Hepatocyte (in vitro differentiated cells): ENCODE results near the gene INHBC. TPM values are rescaled to one million over a fixed set of nuclear protein-coding genes. Genes with fewer than 3 reads are reported as not detected.
A peak's percentile ranks its signal among the peaks of the same experiment; 100 is the strongest.

Experiments used
- DNase-seq: peaks from one replicate; pipeline ENCODE4 v3.0.0-alpha.2; 2016; ENCODE audit warnings: low spot score
- H2AFZ ChIP-seq: fragments of 200-600 bp; sonication (generic); 2 replicates; pipeline ENCODE4 v1.6.0; 2016; ENCODE audit warnings: antibody characterized with exemption, mild to moderate bottlenecking
- H3K27ac ChIP-seq: fragments of 200-600 bp; sonication (generic); 2 replicates; pipeline ENCODE4 v1.5.1; 2016; ENCODE audit warnings: mild to moderate bottlenecking
- H3K27me3 ChIP-seq: fragments of 200-600 bp; sonication (generic); 2 replicates; pipeline ENCODE4 v1.6.1; 2016
- H3K36me3 ChIP-seq: fragments of 200-600 bp; sonication (generic); replicated peaks from 2 replicates; pipeline ENCODE4 v1.5.1; 2016; ENCODE audit warnings: low read depth; ENCODE audit not compliant: insufficient read depth
- H3K4me1 ChIP-seq: fragments of 200-600 bp; sonication (generic); 2 replicates; pipeline ENCODE4 v1.5.1; 2016; ENCODE audit warnings: mild to moderate bottlenecking, moderate library complexity; ENCODE audit not compliant: insufficient read depth
- H3K4me2 ChIP-seq: fragments of 200-600 bp; sonication (generic); 2 replicates; pipeline ENCODE4 v1.6.0; 2016
- H3K4me3 ChIP-seq: fragments of 200-600 bp; sonication (generic); 2 replicates; pipeline ENCODE4 v1.5.1; 2016; ENCODE audit warnings: mild to moderate bottlenecking
- H3K79me2 ChIP-seq: fragments of 200-600 bp; sonication (generic); 2 replicates; pipeline ENCODE4 v1.6.0; 2017; ENCODE audit warnings: mild to moderate bottlenecking
- H3K9me2 ChIP-seq: fragments of 200-600 bp; sonication (generic); replicated peaks from 2 replicates; pipeline ENCODE4 v1.6.0; 2017; ENCODE audit warnings: mild to moderate bottlenecking; ENCODE audit not compliant: insufficient read depth
- H3K9me3 ChIP-seq: fragments of 200-600 bp; sonication (generic); 2 replicates; pipeline ENCODE4 v1.5.1; 2016; ENCODE audit warnings: low read depth, mild to moderate bottlenecking
- H4K20me1 ChIP-seq: fragments of 200-600 bp; sonication (generic); 2 replicates; pipeline ENCODE4 v1.6.0; 2016; ENCODE audit warnings: mild to moderate bottlenecking; ENCODE audit not compliant: insufficient read depth, poor library complexity, severe bottlenecking
- CTCF ChIP-seq: fragments of 200-600 bp; sonication (generic); IDR thresholded peaks from 2 replicates; pipeline ENCODE4 v1.5.1; 2016; ENCODE audit warnings: antibody characterized with exemption, mild to moderate bottlenecking; ENCODE audit not compliant: poor library complexity
- EZH2 ChIP-seq: fragments of 200-600 bp; sonication (generic); IDR thresholded peaks from 2 replicates; pipeline ENCODE4 v1.6.1; 2016; ENCODE audit warnings: antibody characterized with exemption, mild to moderate bottlenecking, borderline replicate concordance
- EZH2phosphoT487 ChIP-seq: fragments of 200-600 bp; sonication (generic); IDR thresholded peaks from one replicate; pipeline ENCODE4 v1.6.1; 2018; ENCODE audit warnings: antibody characterized with exemption, mild to moderate bottlenecking, low read depth, moderate library complexity; ENCODE audit not compliant: unreplicated experiment, severe bottlenecking
- WGBS: methylation state at CpG from one replicate; pipeline ENCODE4 v1.1.6; 2016; ENCODE audit warnings: low lambda C conversion rate; ENCODE audit errors: missing lambda C conversion rate; 5-methylcytosine and 5-hydroxymethylcytosine counted together
- polyA plus RNA-seq: library from polyadenylated mRNA; unstranded; fragments of >200 nt; fragmentation: Nextera tagmentation; extraction: Ambion mirVana; gene quantifications from 2 replicates; pipeline ENCODE4 v1.2.1, GENCODE V29; 2016
- total RNA-seq: library from RNA; depleted of rRNA; stranded (reverse); fragments of >200 nt; gene quantifications from 2 replicates; pipeline ENCODE4 v1.2.3, GENCODE V29; 2014

Gene INHBC
- total and polyA plus RNA-seq, 2 experiments from 2014 or later = 1.8 to 3.4 TPM

DNA sequence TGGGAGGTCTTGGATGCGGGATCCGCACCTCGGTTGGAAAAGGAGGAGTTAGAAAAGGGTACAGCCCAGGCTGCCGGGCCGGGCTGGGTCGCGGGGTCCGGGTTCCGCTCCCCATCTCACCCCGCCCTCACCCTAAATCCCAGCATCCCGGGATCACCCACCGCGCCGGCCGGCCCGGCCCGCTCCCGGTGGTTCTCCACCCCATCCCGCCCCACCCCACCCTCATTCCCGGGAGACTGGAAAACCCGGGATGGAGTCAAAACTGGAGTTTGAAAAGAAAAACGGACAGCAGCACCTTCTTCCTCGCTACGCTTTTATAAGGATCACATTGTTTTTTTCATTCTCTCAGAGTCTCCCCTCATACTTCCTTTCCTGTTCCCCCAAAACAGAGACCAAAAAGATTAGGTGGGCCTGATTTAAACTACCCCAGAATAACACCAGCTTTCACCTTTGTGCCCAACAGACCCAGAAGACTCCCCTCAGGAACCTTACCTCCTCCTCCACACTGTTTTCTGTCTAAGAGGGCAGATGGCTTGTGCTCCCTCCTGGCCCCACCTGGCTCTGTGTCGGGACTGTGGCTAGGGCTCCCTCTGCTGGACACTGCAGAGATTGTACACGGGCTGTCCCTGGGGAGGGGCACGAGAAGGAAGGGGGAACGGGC, 27.8 kb downstream of the INHBC start:
- WGBS = 0% methylated on average over 28 of the region's 28 CpGs
- Histone ChIP-seq H3K9me3 (no peaks in the 10 kb centered on the region), H3K4me3 (peak overlapping the region; percentile 41), H3K27ac (peak overlapping the region; percentile 90), H3K4me1 (peaks cover 6% of the 10 kb centered on the region), H3K4me2 (peak overlapping the region; percentile 86), H4K20me1 (no peaks in the 10 kb centered on the region), H3K36me3 (no peaks in the 10 kb centered on the region), H3K27me3 (no peaks in the 10 kb centered on the region), H2AFZ (peak overlapping the region; percentile 69), H3K79me2 (no peaks in the 10 kb centered on the region), H3K9me2 (no peaks in the 10 kb centered on the region)
- TF ChIP-seq EZH2 (no peak), CTCF (peak; percentile 98)
- DNase-seq = peak; percentile 93

DNA sequence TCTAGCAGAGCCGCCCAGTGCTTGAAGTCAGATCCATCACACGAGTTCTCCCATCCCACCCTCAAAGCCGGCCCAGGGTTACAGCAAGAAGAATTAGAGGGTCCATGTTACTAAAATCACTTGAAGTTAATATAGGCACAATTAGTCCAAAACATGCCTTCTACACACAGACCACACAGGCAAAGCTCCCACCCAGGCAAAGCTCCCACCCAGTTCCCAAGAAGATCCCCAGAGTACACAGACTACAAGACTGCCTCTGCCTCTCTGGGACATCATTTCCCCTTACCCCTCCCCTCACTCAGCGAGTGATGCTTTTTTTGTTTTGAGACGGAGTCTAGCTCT, 28.3 kb downstream of the INHBC start:
- H3K4me1 ChIP-seq = peaks cover 6% of the 10 kb centered on the region
- H3K79me2 ChIP-seq = no peaks in the 10 kb centered on the region
- no peak for DNase-seq
- peak overlapping the region; percentile 86 for H3K4me2 ChIP-seq
- no peak for TF ChIP-seq EZH2phosphoT487
- TF ChIP-seq EZH2 = no peak
- no peak overlapping the region for H3K4me3 ChIP-seq
- H2AFZ ChIP-seq = no peak overlapping the region
- no peaks in the 10 kb centered on the region for H3K9me2 ChIP-seq
- no peaks in the 10 kb centered on the region for H3K36me3 ChIP-seq
- H3K9me3 ChIP-seq = no peaks in the 10 kb centered on the region
- H3K27ac ChIP-seq = no peak overlapping the region
- H4K20me1 ChIP-seq = no peaks in the 10 kb centered on the region
- WGBS = 28% methylated on average over 5 of the region's 5 CpGs
- H3K27me3 ChIP-seq = peaks cover 3% of the 10 kb centered on the region

GRCh38 chr12:57464569-57464968, 30.0 kb downstream of the INHBC start:
- Histone ChIP-seq H3K36me3 (no peaks in the 10 kb centered on the region), H4K20me1 (no peaks in the 10 kb centered on the region), H3K9me3 (no peaks in the 10 kb centered on the region), H3K9me2 (no peaks in the 10 kb centered on the region), H3K4me1 (no peaks in the 10 kb centered on the region), H3K4me2 (no peak overlapping the region), H2AFZ (no peak overlapping the region), H3K27me3 (peaks cover 5% of the 10 kb centered on the region), H3K79me2 (no peaks in the 10 kb centered on the region), H3K4me3 (no peak overlapping the region), H3K27ac (no peak overlapping the region)
- no peak for DNase-seq
- WGBS = 94% methylated on average over 12 of the region's 12 CpGs
- TF ChIP-seq CTCF = no peak
- no peak for TF ChIP-seq EZH2

- H3K79me2 ChIP-seq = no peaks in the 10 kb centered on the region
- H3K36me3 ChIP-seq = no peaks in the 10 kb centered on the region
- 94% methylated on average over 6 of the region's 6 CpGs for WGBS
- no peak for DNase-seq
- no peaks in the 10 kb centered on the region for H4K20me1 ChIP-seq
- H3K4me3 ChIP-seq = no peak overlapping the region
- H3K27ac ChIP-seq = no peak overlapping the region
- peaks cover 5% of the 10 kb centered on the region for H3K27me3 ChIP-seq
- TF ChIP-seq EZH2 (no peak), EZH2phosphoT487 (no peak), CTCF (no peak)
- H3K4me2 ChIP-seq = no peak overlapping the region
- no peaks in the 10 kb centered on the region for H3K9me2 ChIP-seq
- no peaks in the 10 kb centered on the region for H3K9me3 ChIP-seq
- no peak overlapping the region for H2AFZ ChIP-seq
- no peaks in the 10 kb centered on the region for H3K4me1 ChIP-seq
Measured at GRCh38 chr12:57465030-57465746, 30.6 kb downstream of the INHBC start.
